Activated CD4-positive, alpha-beta T cell treated with anti-CD3 and anti-CD28 coated beads, Interleukin-2, Interleukin-6, amounts not matched to agents 100 ng/mL and 50 ng/mL, durations not matched to agents 16 hours and 8 hours (primary cell): ENCODE measurements around the gene GADD45B.
"Not testable (repeated sequence)": the region's sequence is repeated elsewhere in the genome, so short reads cannot be mapped to it uniquely, and the experiment has no call there.

ENCODE experiments used
- DNase-seq: peaks from one replicate; pipeline ENCODE4 v3.0.0-alpha.2; 2020

Gene GADD45B

GRCh38 chr19:2490659-2491058 is 14.7 kb downstream of the GADD45B start:
- no peak for DNase-seq

GRCh38 chr19:2491130-2491801 is 15.3 kb downstream of the GADD45B start:
- DNase-seq, result no peak

- DNase-seq, result no peak
Measured at GRCh38 chr19:2492870-2493269, 16.9 kb downstream of the GADD45B start.

GRCh38 chr19:2493448-2493847 is 17.5 kb downstream of the GADD45B start:
- not testable (repeated sequence) for DNase-seq

- no peak for DNase-seq
Measured at GRCh38 chr19:2494084-2494446, 18.1 kb downstream of the GADD45B start.

GRCh38 chr19:2494447-2495129 is 18.7 kb downstream of the GADD45B start:
- peak; percentile 52 for DNase-seq

GRCh38 chr19:2495130-2495641 is 19.3 kb downstream of the GADD45B start:
- DNase-seq, result no peak

- no peak for DNase-seq
Measured at GRCh38 chr19:2495651-2496316, 19.9 kb downstream of the GADD45B start.

GRCh38 chr19:2497186-2497585 is 21.3 kb downstream of the GADD45B start:
- DNase-seq, result no peak

GRCh38 chr19:2500156-2500555 is 24.2 kb downstream of the GADD45B start:
- no peak for DNase-seq

- no peak for DNase-seq
Measured at GRCh38 chr19:2500841-2501261, 24.9 kb downstream of the GADD45B start.

- peak; percentile 35 for DNase-seq
Measured at GRCh38 chr19:2503521-2504109, 27.7 kb downstream of the GADD45B start.

- DNase-seq, result not testable (repeated sequence)
Measured at GRCh38 chr19:2506656-2507055, 30.7 kb downstream of the GADD45B start.

- peak; percentile 38 for DNase-seq
Measured at GRCh38 chr19:2507109-2507508, 31.2 kb downstream of the GADD45B start.

GRCh38 chr19:2509096-2509495 is 33.2 kb downstream of the GADD45B start:
- no peak for DNase-seq

- DNase-seq, result no peak
Measured at GRCh38 chr19:2511570-2511969, 35.6 kb downstream of the GADD45B start.

GRCh38 chr19:2511991-2512390 is 36.1 kb downstream of the GADD45B start:
- DNase-seq, result no peak

GRCh38 chr19:2512523-2513431 is 36.9 kb downstream of the GADD45B start:
- DNase-seq, result no peak

- no peak for DNase-seq
Measured at GRCh38 chr19:2514981-2515518, 39.1 kb downstream of the GADD45B start.

- no peak for DNase-seq
Measured at GRCh38 chr19:2516727-2517126, 40.8 kb downstream of the GADD45B start.

- DNase-seq, result no peak
Measured at GRCh38 chr19:2517881-2518601, 42.1 kb downstream of the GADD45B start.
